Measurements from ENCODE around the gene LRR1. TPM values are rescaled to one million over a fixed set of nuclear protein-coding genes. Genes with fewer than 3 reads are reported as not detected.
"Not testable (repeated sequence)": the region's sequence is repeated elsewhere in the genome, so short reads cannot be mapped to it uniquely, and the experiment has no call there.

LRR1 gene
- total and polyA plus RNA-seq, 4 donors, result 5.7 to 11.9 (median 7.6) TPM

DNA sequence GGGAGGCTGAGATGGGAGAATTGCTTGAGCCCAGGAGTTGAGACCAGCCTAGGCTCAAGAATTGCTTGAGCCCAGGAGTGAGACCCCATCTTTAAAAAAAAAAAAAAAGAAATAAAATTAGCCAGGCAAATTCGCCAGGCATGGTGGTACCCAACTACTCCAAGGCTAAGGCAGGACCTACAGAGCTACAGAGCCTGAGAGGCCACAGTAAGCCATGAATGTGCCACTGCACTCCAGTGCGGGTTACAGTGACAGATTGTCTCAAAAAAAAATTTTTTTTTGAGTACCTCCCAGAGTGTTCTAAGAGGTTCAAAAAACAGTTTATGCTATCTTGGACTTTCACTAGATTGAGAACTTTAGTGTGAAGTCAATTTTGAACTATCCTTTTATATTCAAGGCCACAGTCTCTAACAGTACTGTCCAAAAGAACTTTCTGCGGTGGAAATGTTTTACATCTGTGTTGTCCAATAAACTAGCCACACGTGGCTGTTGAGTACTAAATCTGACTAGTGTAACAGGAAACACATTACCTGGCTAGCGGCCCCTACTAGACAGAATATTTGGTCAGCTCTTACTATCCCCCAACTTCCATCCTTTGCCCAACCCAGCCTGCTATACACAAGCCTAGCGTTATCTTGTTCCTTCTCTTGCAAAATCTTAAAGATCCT, 19.2 kb downstream of the LRR1 start:
- TF ChIP-seq, protein P1, sequence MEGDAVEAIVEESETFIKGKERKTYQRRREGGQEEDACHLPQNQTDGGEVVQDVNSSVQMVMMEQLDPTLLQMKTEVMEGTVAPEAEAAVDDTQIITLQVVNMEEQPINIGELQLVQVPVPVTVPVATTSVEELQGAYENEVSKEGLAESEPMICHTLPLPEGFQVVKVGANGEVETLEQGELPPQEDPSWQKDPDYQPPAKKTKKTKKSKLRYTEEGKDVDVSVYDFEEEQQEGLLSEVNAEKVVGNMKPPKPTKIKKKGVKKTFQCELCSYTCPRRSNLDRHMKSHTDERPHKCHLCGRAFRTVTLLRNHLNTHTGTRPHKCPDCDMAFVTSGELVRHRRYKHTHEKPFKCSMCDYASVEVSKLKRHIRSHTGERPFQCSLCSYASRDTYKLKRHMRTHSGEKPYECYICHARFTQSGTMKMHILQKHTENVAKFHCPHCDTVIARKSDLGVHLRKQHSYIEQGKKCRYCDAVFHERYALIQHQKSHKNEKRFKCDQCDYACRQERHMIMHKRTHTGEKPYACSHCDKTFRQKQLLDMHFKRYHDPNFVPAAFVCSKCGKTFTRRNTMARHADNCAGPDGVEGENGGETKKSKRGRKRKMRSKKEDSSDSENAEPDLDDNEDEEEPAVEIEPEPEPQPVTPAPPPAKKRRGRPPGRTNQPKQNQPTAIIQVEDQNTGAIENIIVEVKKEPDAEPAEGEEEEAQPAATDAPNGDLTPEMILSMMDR (IDR thresholded peaks at IDR 0.05; ENCODE audit: control extremely low read depth, extremely low read depth), result no peak
- H3K4me3 ChIP-seq, result no peak overlapping the region
- ATAC-seq (ENCODE audit: insufficient read depth, low FRiP score), result no peak
- WGBS, 2 donors, result 69 to 87% methylated on average over 6 of the region's 6 CpGs
- no peak for DNase-seq
- H3K36me3 ChIP-seq (ENCODE audit: control insufficient read depth in 4 of 4, insufficient read depth in 4 of 4, low read length in 4 of 4), result peaks cover 4 to 18% (median 10%) of the 10 kb centered on the region in 4 donors
- no peak overlapping the region for H3K9ac ChIP-seq (ENCODE audit: insufficient read depth in 1 of 2, low read length in 2 of 2)
- H3K27ac ChIP-seq (ENCODE audit: low read depth in 1 of 2, low read length in 1 of 2), result no peak overlapping the region
- H3K27me3 ChIP-seq (ENCODE audit: control insufficient read depth in 3 of 3, insufficient read depth in 3 of 3, low read length in 2 of 3), result no peaks in the 10 kb centered on the region
- H3K9me3 ChIP-seq (ENCODE audit: control insufficient read depth in 4 of 4, insufficient read depth in 3 of 4, low read length in 3 of 4), result no peaks in the 10 kb centered on the region
- H3K4me1 ChIP-seq (ENCODE audit: control insufficient read depth in 5 of 5, insufficient read depth in 5 of 5, low read length in 5 of 5), result peaks cover 4 to 25% (median 11%) of the 10 kb centered on the region in 5 donors

DNA sequence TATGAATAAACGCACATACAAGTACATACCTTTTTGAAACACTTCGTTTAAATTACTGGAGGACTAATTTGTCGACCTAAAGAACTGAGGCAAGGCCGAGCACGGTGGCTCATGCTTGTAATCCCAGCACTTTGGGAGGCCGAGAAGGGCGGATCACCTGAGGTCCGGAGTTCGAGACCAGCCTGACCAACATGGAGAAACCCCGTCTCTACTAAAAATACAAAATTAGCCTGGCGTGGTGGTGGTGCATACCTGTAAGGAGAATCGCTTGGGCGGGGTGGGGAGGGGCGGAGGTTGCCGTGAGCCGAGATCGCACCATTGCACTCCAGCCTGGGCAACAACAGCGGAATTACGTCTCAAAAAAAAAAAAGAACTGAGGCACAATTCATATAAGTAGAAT, 20.5 kb downstream of the LRR1 start:
- H3K9me3 ChIP-seq (ENCODE audit: control insufficient read depth in 4 of 4, insufficient read depth in 3 of 4, low read length in 3 of 4); ATAC-seq (ENCODE audit: insufficient read depth, low FRiP score); H3K27ac ChIP-seq (ENCODE audit: low read depth in 1 of 2, low read length in 1 of 2); DNase-seq; H3K27me3 ChIP-seq (ENCODE audit: control insufficient read depth in 3 of 3, insufficient read depth in 3 of 3, low read length in 2 of 3): not testable (repeated sequence)
- peaks cover 4 to 18% (median 11%) of the 10 kb centered on the region in 4 donors for H3K36me3 ChIP-seq (ENCODE audit: control insufficient read depth in 4 of 4, insufficient read depth in 4 of 4, low read length in 4 of 4)
- WGBS, 2 donors, result 71 to 84% methylated on average over 19 of the region's 19 CpGs
- peaks cover 4 to 33% (median 11%) of the 10 kb centered on the region in 5 donors for H3K4me1 ChIP-seq (ENCODE audit: control insufficient read depth in 5 of 5, insufficient read depth in 5 of 5, low read length in 5 of 5)
- peak overlapping the region; percentile 94 for H3K4me3 ChIP-seq
- H3K9ac ChIP-seq (ENCODE audit: insufficient read depth in 1 of 2, low read length in 2 of 2), result peak overlapping the region; percentile 75 to 95

DNA sequence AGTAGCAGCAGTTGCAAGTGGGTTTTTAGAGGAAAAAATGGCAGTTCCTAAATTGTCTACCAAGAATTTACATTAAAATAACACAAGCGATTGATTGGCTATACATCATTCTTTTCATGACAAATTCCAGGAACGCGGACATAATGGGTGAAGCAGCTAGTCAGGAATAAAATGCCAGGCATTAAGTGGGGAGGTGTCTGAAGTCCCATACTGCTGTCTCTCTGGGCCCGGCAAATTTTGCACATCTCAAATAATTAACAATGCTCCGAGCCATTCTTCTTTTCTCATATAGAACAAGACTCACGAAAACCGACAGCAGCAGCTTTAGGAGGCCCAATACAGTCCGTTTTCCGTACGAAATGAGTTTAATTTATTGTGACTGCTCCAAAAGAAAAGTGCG, 21.0 kb downstream of the LRR1 start:
- Histone ChIP-seq H3K4me1 (ENCODE audit: control insufficient read depth in 5 of 5, insufficient read depth in 5 of 5, low read length in 5 of 5) (peaks cover 4 to 33% (median 11%) of the 10 kb centered on the region in 5 donors), H3K9me3 (ENCODE audit: control insufficient read depth in 4 of 4, insufficient read depth in 3 of 4, low read length in 3 of 4) (no peaks in the 10 kb centered on the region), H3K36me3 (ENCODE audit: control insufficient read depth in 4 of 4, insufficient read depth in 4 of 4, low read length in 4 of 4) (peaks cover 4 to 18% (median 11%) of the 10 kb centered on the region in 4 donors), H3K27ac (ENCODE audit: low read depth in 1 of 2, low read length in 1 of 2) (peak overlapping the region; percentile 85 to 96), H3K27me3 (ENCODE audit: control insufficient read depth in 3 of 3, insufficient read depth in 3 of 3, low read length in 2 of 3) (no peaks in the 10 kb centered on the region), H3K9ac (ENCODE audit: insufficient read depth in 1 of 2, low read length in 2 of 2) (peak overlapping the region; percentile 75 to 95), H3K4me3 (peak overlapping the region; percentile 94)
- WGBS, 2 donors, result 1 to 2% methylated on average over 11 of the region's 11 CpGs
- no peak for DNase-seq
- TF ChIP-seq, protein P1 (IDR thresholded peaks at IDR 0.05; ENCODE audit: control extremely low read depth, extremely low read depth), result no peak
- ATAC-seq (ENCODE audit: insufficient read depth, low FRiP score), result no peak

DNA sequence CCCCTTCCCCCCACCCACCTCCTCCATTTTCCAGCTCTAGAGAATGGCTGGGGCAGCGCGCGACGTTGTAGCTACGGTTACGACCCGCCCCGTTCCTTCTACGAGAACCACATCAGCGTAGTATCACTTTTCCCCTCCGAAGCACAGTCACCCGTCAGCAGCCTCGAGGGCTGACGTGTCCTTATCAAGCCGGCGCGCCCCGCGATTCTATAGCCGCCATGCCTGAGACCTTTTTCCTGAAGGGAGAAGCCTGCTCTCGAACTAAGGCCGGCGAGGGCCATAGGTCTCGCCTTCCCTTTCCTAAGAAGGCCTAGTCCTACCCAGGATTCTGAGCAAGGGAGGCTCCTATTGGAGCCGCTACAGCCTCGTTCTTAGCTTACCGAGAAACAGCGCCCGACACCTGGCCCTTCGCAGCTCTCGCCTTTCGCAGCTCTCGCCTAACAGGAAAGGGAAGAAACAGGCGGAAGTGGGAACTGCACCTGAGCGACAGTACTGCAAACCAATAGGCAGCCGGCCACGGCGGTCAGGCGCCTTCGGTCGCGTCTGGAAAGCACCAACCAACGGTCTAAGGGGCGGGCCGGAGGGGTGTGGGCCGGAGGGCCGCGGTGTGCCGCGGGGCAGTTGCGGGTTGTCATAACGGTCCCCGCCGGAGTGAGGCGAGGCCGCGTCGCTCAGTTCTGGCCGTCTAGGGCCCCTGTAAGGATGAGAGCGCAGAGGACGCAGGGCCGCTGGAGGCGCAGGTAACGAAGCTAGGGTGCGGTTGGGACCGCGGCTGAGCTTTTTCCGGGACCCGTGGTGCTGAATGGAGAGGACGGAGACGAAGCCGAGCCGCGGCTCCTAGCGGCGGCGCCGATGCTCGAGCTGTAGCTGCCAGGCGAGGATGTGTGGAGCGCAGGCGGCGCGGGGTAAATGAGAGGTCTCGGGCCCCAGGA, 21.7 kb downstream of the LRR1 start, which contains the start of the genes MGAT2 and RPL36AL:
MGAT2 (plus strand) TSS at position 618 of the 932 bp plus-strand sequence. CDS start 470 bp downstream, outside the sequence.
RPL36AL (minus strand) TSS at position 445 of the 932 bp plus-strand sequence. CDS start 1,522 bp downstream, outside the sequence.
- 0 to 1% methylated on average over 80 to 85 of the region's 85 CpGs for WGBS, 2 donors
- peaks cover 4 to 33% (median 11%) of the 10 kb centered on the region in 5 donors for H3K4me1 ChIP-seq (ENCODE audit: control insufficient read depth in 5 of 5, insufficient read depth in 5 of 5, low read length in 5 of 5)

More for the DNA sequence above, 21.7 kb downstream of the LRR1 start, which contains the start of the genes MGAT2 and RPL36AL:
- Histone ChIP-seq H3K27me3 (ENCODE audit: control insufficient read depth in 3 of 3, insufficient read depth in 3 of 3, low read length in 2 of 3) (no peaks in the 10 kb centered on the region), H3K9ac (ENCODE audit: insufficient read depth in 1 of 2, low read length in 2 of 2) (peak within 1 kb of the TSS; percentile 75 to 95), H3K36me3 (ENCODE audit: control insufficient read depth in 4 of 4, insufficient read depth in 4 of 4, low read length in 4 of 4) (peaks cover 4 to 18% (median 11%) of the 10 kb centered on the region in 4 donors), H3K9me3 (ENCODE audit: control insufficient read depth in 4 of 4, insufficient read depth in 3 of 4, low read length in 3 of 4) (no peaks in the 10 kb centered on the region), H3K4me3 (peak within 1 kb of the TSS; percentile 94), H3K27ac (ENCODE audit: low read depth in 1 of 2, low read length in 1 of 2) (peak within 1 kb of the TSS; percentile 96 to 97)
- DNase-seq (peak; percentile 99), ATAC-seq (ENCODE audit: insufficient read depth, low FRiP score) (peak; percentile 98)
- TF ChIP-seq, protein P1 (IDR thresholded peaks at IDR 0.05; ENCODE audit: control extremely low read depth, extremely low read depth), result no peak
